ENCODE results near the gene CDYL2.
A peak's percentile ranks its signal among the peaks of the same experiment; 100 is the strongest.
"Not testable (repeated sequence)": the region's sequence is repeated elsewhere in the genome, so short reads cannot be mapped to it uniquely, and the experiment has no call there.

CDYL2 gene

DNA sequence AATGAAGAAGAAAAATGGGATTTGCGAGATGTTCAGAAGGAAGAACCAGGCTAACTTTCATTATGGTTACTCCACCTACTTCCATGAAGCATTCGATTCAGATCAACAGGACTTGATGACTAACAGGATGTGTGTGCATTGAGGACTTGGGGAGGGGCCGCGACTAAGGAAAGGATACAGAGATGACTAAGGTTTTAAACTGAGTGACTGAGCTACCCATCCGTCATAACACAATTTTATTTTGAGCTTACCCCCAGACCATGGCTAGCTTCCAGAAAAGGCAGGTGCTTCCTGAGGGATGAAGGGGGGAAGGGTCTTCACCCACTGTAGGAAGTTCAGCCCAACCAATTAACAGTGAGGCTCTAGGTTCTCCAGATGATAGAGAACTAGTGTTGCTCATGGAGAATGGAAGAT lies 2.5 kb upstream of the CDYL2 start:
- DNase-seq, result peak; percentile 25

DNA sequence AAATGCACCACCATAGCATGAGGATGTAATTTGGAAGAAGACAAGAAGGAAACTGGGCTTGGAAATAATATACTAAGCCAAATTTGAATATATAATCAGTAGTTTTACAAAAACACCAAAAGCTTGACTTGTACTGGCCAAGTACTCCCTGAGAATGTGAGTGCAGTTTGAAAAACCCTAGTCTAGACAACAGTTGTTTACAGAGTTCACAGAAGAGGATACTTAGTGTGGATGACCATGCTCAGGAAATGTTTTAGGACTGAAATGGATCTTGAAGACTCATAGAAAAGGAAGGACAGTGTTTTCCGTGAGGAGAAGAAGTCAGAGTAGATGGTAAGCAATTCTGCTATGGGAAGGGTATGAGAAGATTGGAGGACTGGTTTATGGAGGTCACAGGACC lies 1.9 kb upstream of the CDYL2 start:
- no peak for DNase-seq

DNA sequence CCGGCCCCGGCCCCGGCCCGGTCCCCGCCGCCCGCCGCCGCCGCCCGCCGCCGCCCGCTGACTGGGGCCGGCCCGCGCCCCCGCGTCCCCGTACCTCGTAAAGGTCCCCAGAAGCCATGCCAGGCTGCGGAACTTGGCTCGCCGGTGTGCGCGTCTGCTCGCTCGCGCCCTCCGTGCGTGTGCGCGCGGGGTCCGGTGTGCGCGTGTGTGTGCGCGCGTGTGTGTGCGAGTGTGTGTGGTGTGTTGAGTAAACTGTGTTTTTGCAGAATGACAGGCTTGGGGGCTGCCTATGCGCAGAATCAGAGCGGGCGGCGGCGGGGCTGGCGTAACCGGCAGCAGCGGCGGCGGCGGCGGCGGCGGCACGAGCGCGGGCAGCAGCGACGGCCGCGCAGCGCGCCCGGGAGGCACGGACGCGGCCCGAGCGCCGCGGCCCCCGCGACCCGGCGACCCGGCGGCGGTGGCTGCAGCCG lies 307 bp downstream of the CDYL2 start:
- peak; percentile 60 for DNase-seq

DNA sequence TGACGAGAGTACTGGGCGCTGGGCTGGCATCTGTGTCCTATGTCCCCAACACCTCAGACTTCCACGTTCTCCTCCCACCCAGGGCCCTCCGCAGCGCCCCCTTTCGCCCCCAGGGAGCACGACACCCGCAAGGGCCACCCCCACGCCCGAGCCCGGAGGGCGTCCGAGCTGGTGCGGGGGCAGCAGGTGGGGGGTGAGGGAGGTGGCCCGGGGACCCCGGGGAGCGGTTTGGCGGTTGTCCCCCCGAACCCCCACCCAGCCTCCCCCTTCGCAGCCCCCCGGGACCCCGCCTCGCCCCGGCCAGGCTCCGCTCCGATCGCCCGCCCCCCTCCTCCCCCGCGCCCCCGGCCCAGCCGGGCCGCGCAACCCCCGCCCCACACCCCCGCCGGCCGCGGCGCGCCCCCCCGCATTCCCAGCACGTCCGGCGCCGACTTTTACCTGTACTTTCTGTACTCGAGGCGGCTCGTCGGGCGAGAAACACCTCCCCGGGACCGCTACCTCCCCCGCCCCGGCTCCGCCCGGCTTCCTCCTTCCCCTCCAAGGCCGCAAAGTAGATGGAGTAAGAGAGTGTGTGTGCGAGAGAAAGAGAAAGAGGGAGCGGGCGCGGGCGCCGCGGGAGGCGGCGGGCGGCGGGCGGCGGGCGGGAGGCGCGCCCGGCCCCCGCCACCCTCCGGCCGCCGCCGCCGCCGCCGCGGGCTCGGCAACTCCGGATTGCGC lies 901 bp downstream of the CDYL2 start:
- DNase-seq, result peak; percentile 41

DNA sequence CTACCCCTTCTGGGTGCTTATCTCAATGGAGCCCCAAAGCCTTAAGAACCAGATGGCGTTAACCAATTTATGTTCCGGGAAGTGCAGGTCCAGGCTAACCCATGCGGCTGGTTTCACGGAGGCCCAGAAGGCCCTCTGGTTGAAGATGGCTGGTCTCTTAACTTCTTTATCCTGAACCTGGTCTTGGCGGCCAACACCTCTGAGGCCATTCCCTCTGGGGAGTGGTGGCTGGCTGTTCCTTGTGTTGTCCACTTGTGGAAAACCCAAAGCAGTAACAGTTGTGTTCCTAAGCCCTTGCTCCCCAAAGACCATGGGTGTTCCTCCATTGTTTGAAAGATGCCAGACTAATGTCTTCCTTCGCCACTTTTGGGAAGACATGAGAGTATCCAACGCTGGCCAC lies 1.5 kb downstream of the CDYL2 start:
- no peak for DNase-seq

DNA sequence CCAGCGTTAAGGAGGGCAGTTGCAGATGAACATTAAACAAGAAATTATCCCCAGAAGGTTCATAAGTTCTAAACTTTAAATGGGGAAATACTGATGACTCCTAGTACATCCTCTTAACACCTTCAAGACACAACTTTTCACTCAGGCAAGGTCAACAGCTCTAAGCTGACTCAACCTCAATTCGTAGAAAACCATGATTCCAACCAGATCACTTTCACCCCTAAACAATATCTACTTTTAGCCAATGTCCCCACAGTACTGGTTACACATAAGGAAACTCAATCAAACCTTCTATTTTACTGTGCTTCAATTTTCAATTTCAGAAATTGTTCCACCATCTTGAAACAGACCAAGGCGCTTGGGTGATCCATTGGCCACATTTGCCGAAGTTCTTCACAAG lies 2.3 kb downstream of the CDYL2 start:
- no peak for DNase-seq

DNA sequence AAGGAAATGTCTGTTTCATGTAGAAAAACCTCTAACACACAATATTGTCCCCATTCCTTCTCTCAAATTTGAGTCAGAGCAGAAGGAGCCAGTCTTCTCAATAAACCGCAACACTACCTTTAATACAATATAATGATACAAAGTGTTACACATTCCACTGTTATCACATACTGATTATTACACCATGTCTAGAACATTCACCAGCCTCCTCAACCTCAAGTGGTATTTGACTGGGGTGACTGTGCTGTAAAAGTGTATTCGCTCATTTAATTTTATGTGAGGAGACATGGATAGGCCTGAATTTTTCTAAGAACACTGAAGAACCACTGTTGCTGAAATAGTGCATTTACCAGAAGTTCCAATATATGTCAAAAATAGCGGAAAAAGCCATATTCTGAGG lies 10.3 kb downstream of the CDYL2 start:
- no peak for DNase-seq

DNA sequence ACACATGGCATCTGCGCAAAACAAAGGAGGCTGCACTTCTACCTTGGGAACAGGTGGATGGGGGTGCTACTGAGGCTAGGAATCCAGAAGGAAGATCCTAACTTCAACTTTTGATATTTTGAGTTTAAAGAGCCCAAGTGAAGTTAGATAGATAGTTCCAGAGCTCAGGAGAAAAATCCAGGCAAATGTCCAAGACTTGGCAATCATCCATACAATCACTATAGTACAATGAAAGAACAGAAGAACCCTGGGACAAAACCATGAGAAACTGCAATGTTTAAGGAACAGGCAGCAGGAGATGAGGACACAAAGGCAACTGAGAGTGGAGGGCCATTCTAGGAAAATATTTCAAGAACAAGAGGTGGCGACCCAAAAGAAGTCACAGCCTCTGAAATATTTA lies 12.4 kb downstream of the CDYL2 start:
- DNase-seq, result no peak

DNA sequence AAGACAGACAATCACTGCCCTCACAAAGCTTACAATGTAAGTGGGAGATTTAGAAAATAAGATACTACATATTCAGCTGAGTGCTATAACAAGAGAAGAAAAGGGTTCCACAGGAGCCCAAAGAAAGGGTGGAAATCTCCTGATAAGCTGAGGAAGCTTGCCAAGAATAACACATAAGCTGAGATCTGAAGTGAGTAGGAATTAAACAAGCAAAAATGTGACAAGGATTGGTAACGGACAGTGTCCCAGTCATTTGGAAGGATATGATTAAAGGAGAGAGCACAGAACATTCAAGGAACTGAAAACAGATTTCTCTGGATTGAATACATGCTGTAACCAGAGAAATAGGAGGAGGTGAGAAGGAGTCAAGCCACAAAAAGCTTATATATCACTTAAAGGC lies 13.0 kb downstream of the CDYL2 start:
- no peak for DNase-seq

DNA sequence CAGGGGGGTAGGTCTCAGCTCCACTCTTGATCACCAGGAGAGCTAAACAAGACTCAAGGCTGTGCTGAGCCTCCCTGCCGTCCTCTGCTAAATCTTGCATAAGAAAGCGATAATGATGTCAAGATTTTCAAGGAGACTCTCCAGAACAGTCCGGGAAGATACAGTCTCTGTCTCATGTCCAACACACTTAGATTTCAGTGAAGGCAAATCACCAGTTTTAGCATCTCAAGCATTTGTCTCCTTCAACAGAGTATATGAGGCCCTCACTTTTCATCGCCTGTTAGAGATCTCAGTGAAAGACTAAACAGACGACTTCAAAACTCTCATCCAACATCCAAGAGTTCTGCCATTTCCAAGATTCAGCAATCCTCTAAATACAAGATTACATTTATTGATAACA lies 13.6 kb downstream of the CDYL2 start:
- DNase-seq, result no peak

DNA sequence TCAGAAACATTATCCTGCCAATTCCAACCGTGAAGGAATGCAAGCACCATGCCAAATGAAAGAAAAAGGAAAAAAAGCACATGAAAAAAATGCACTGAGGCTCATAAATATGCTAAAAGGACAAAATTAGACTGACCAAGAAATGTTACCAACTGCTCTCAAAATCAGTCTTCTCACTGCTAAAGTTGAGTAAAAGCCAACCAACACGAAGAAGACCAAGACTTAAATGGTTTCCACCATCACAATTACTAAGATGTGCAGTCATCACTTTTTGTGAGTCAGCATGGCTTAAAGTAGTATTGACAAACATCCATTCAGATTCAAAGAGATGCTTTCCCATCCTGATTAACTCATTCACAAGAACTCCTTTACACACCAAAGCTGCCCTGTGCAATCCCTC lies 16.4 kb downstream of the CDYL2 start:
- no peak for DNase-seq

DNA sequence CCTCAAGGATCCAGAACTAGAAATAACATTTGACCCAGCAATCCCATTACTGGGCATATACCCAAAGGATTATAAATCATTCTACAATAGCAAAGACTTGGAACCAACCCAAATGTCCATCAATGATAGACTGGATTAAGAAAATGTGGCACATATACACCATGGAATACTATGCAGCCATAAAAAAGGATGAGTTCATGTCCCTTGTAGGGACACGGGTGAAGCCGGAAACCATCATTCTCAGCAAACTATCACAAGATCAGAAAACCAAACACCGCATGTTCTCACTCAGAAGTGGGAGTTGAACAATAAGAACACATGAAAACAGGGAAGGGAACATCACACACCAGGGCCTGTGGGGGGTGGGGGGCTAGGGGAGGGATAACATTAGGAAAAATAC lies 17.8 kb downstream of the CDYL2 start:
- DNase-seq, result not testable (repeated sequence)

DNA sequence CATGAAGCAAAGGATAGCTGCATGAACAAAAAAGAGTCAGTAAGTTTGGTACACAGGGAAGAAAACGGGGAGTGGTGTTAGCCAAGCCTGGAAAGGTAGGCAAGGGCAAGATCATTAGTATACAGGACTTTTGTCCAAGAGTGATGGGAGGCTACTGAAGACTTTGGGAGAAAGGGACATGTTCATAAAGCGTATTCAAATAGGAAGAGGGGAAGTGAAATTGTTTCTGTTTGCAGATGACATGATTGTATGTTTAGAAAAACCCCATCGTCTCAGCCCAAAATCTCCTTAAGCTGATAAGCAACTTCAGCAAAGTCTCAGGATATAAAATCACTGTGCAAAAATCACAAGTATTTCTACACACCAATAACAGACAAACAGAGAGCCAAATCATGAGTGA lies 19.4 kb downstream of the CDYL2 start:
- no peak for DNase-seq

DNA sequence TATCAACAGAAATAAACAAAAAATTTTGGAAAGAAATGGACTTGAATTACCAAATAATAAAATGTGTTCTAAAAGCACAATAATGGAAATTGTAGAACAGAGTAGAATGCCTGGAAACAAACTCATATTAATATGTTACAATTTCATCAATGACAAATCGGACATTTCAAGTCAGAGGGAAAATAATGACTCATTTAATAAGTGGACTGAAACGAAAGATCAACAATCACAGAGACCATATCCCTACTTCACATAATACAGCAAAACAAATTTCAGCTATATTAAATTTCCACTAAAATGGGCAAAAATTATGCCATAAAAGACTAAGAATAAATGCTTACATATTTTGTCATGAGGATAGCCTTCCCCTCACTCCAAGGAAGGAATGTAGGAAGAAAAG lies 25.7 kb downstream of the CDYL2 start:
- no peak for DNase-seq

DNA sequence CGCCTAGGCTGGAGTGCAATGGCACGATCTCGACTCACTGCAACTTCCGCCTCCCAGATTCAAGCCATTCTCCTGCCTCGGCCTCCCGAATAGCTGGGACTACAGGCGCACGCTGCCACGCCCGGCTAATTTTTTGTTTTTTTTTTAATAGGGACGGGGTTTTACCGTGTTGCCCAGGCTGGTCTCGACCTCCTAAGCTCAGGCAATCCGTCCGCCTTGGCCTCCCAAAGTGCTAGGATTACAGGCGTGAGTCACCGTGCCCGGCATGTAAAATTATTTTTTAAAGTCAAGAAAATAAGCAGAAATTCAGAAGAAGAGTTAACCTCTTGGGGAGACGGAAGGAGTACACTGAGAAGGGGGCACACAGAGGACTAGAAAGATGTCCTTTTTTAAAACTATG lies 27.5 kb downstream of the CDYL2 start:
- no peak for DNase-seq

DNA sequence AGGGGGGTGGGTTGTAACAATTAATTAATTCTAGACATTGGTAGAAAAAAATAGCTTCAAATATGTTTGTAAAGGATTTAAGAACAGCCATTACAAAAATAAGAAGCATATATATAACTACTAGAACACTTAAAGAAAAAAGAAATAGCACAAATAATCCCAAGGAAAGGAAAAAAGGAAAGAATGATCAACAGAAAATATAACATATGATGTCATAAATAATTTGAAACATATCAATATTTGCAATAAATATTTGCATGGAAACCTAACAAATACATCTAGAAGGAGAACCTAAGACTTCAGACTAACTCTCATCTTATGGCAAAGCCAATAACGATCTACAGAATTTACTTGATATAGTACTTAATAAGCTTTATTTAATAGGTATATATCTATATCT lies 28.9 kb downstream of the CDYL2 start:
- no peak for DNase-seq

DNA sequence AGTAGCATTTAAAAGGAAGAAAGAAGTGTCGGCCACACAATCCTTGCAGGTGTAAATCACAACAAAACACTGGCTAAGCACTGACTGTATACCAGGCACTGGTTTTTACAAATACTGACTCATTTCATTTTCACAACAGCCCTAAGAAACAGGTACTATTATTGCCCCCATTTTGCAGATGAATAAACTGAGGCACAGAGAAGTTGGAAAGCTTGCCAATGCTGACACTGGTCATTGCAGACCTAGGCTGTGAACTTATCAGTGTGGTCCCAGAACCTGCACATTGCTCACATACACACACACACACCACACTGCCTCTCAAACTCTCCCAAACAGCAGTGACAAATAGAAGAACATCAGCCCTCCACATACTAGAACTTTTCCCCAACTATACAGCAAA lies 37.6 kb downstream of the CDYL2 start:
- DNase-seq, result no peak

DNA sequence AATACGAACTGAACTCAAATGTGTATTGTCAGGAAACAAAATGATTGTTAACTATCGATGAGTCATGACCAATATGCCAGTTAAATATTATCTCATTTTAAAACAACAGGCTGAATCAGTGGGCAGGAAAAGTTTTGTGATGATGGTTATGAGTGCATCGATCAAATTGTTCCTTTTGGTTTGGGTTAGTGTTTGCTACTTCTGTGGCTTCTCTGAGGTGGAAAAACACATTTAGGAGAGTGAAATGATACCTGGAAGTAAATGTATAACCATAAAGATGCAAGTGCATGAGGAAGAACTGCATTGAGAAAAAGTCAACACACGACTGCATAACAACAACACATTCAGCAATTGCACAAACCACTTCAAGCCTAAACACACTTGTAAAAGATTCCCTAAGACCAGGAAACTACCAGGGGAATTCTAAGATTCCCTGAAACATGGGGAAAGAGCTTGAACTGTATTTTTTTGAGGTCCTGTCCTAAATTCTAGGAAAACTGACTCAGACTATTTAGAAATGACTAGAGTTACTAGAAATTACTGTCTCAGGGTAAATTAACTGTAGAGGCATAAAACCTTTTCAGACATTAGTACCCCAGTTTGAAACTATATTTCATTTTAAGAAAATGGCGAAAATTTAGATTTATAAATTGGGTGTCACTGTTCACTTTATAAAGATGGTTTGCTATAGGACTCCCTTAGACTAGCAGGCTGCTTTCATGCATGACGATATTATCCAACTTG lies 44.8 kb downstream of the CDYL2 start:
- no peak for DNase-seq

DNA sequence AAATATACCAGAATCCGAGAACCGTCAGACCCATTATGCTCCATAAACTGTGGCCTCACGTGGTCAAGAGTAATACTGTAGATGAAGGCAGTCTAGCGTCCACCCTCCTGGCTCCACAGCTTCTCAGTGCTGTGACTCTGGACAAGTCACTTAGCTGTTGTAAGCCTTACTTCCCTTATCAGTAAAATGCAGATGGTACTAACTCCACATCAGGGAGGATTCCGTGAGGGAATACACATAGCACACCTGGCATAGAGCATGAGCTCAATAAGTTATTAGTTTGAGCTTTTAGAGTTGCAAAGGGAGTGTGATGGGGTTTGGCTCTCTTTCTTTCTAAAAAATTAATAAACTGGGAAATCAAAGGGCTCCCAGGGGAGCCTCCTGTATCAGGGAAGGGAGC lies 49.9 kb downstream of the CDYL2 start:
- no peak for DNase-seq

DNA sequence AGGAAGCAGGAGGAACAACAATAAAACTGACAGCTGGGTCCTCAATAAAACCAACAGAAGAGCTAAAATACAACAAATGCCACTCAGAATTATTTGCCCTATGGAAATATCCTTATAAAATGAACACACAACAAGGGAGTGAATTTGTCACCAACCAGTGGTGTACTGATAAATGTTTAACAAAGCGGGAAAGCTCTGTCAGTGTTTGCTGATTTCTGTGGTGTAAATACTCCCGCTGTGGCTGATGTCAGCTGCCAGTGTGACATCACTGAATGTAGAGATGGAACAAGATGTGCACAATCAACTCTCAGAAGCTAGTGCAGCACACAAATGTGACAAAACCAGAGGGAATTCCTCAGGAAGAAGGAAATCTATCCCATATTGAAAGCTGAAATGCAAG lies 51.9 kb downstream of the CDYL2 start:
- DNase-seq, result no peak

DNA sequence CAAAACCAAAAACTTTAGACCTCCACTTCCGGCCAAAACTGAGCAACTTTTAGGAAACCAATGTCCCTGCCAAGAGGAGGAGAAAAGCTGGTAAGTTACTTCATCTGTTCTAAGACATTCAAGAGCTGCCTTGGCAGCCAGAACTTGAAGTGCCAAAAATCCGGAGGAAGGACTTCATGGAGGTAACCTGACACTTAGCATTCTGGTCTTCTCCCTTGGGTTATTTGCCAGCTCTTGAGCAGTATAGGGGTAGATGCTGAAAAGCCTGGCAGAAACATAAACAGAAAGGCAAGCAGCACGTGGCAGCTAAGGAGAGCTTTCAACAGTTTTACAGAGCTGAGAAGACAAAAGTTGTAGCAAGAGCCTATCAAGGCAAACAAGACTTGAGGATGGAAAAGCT lies 53.2 kb downstream of the CDYL2 start:
- DNase-seq, result no peak

DNA sequence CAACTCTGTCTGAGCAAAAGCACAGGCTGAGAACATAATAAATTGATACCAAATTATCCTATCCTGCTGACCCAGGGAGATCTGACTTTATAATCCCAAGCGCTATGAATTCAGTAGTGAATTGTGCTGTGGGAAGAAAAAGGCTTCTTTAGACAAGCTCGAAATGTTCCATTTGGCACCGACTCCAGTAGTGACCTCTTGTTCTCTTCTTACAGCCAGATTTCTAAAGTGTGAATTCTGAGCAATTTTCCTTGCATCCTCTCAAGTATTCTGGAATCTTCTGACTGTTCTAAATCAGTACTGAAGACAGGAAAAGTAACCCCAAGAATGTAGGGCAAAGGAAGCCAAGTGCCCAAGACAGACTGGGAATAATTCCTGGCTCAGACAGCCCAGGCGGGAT lies 58.2 kb downstream of the CDYL2 start:
- DNase-seq, result no peak

DNA sequence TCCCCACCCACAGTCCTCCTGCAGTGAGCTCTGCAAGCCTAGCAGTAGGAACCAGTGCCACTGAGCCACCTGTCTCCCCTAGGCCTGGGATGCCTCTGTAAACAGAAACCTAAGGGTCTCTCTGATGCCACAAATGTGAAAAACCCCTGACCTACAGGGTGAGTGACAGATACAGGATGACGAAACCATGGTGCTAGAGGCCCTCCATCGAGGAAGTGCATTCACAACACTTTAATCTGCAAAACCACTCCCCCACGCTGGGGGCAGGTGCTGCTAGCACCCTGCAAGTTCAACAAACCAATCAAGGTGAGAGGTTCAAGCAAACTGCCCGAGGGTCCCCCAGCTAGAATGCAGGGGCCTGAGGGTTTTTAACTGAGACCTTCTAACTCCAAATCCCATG lies 59.5 kb downstream of the CDYL2 start:
- no peak for DNase-seq

DNA sequence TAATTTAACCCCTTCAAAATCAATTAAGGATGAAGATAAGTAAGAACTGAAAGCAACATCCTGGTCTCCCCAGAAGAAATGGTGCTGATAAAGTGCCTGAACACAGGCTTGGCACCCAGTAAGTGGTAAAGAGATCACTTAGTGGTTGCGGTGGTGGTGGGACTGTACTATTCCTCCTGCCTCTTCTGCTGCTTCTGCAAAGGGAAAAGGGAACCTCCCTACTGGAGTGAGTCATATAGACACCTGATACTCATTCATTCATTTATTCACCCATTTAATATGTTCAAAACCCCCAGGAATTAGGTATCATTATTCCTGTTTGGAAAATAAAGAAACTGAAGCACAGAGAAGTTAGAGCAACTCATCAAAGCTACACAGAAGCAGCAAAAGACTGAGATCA lies 60.6 kb downstream of the CDYL2 start:
- DNase-seq, result no peak

DNA sequence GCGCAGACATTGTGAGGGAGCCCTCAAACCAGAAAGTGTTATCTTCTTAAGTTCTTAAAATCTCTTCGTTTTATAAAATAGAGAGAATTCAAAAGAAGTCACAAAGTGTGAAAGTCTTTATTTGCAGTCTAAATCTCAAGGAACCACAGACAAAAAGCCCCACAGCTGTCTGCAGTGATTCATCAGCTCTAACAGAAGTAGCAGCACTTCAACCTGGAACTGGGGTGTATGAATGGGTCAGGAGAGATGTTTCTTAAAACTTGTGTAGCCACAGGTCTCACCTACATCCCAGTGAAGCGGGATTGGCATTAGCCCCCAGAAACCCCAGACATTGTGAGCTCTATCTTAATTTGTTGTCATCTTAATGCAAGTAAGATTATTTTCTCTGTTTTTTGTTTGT lies 61.1 kb downstream of the CDYL2 start:
- no peak for DNase-seq

All from activated CD8-positive, alpha-beta memory T cell treated with anti-CD3 and anti-CD28 coated beads, Interleukin-2, amount 50 U/mL, for 4 hours (primary cell).